Motor neuron (in vitro differentiated cells): Measurements from ENCODE around the gene SDK2. TPM values are rescaled to one million over a fixed set of nuclear protein-coding genes. Genes with fewer than 3 reads are reported as not detected.

Experiments used
- ATAC-seq, 8 experiments: fragments of 200-7000 bp; cut with Tn5 transposase; replicated peaks in 6 of 8; 2 replicates each; pipeline ENCODE4 v1.8.0; 2021; ENCODE audit warnings: mild to moderate bottlenecking in 8 of 8, moderate library complexity in 8 of 8
- H3K27ac ChIP-seq, 2 donors: fragments of 250-450 bp; sonication (Bioruptor Pico); 2 replicates each; pipeline ENCODE4 v1.9.0; 2021; ENCODE audit warnings: antibody characterized with exemption in 2 of 2, mild to moderate bottlenecking in 2 of 2, moderate library complexity in 1 of 2
- H3K4me1 ChIP-seq, 2 donors: fragments of 250-450 bp; sonication (Bioruptor Pico); replicated peaks in 1 of 2; 2 replicates each; pipeline ENCODE4 v1.6.1; 2021; ENCODE audit warnings: antibody characterized with exemption in 2 of 2, mild to moderate bottlenecking in 2 of 2, moderate library complexity in 1 of 2
- H3K4me3 ChIP-seq, 5 donors: fragments of 250-450 bp; sonication (Bioruptor Pico); 2 replicates each; pipeline ENCODE4 v1.9.0; 2021; ENCODE audit warnings: antibody characterized with exemption in 5 of 5, mild to moderate bottlenecking in 5 of 5, moderate library complexity in 4 of 5
- WGBS, 10 experiments: fragments of 450-650 bp; shearing (Covaris generic); methylation state at CpG; one replicate each; pipeline ENCODE4 v1.0.0; 2022; 5-methylcytosine and 5-hydroxymethylcytosine counted together
- in situ Hi-C, 9 experiments: fragments of 400-800 bp; cut with MboI; loops; one replicate each; pipeline ENCODE4 v1.15.0; 2021; ENCODE audit warnings: low sequenced_read_pairs in 9 of 9, low pct_unique_long_range_greater_than_20kb in 2 of 9; ENCODE audit not compliant: unreplicated experiment in 9 of 9
- total RNA-seq, 8 experiments: library from RNA; unstranded; fragments of 300-600 nt; gene quantifications; 2 replicates each; pipeline versions ENCODE4 v1.2.3 to v1.2.4, GENCODE V29; 2022

SDK2 gene
- total RNA-seq, 8 experiments from 2014 or later = 0.59 to 22.0 (median 10.7) TPM

DNA sequence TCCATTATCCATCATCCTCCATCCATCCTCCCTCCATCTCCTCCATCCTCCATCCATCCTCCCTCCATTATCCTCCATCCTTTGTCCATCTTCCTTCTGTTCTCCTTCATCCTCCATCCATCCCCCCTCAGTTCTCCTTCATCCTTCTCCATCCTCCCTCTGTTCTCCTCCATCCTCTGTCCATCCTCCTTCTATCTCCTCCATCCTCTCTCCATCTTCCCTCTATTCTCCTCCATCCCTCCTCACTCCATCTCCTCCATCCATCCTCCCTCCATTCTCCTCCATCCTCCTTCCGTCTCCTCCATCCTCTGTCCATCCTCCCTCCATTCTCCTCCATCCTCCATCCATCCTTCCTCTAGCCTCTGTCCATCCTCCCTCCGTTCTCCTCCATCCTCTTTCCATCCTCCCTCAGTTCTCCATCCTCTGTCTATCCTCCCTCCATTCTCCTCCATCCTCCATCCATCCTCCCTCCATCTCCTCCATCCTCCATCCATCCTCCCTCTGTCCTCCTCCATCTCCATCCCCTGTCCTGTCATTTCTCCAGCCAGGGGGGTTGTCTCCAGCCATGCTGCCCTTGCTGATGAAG lies 143.7 kb downstream of the SDK2 start:
- Histone ChIP-seq H3K4me1 (peaks cover 7 to 11% of the 10 kb centered on the region in 2 donors), H3K27ac (no peak overlapping the region), H3K4me3 (no peak overlapping the region)
- no peak for ATAC-seq
- 6 to 93% (median 42%) methylated on average over 1 to 2 of the region's 2 CpGs; no CpG with 5 or more reads in 1 of the 10 experiments for whole genome bisulfite sequencing, 10 experiments
- in situ Hi-C loops = no loop called here

GRCh38 chr17:73498886-73499554 lies 145.2 kb downstream of the SDK2 start:
- WGBS, 10 experiments = 30 to 96% (median 74%) methylated on average over 1 to 6 of the region's 14 CpGs; no CpG with 5 or more reads in 1 of the 10 experiments
- no peak for ATAC-seq
- Histone ChIP-seq H3K27ac (no peak overlapping the region), H3K4me1 (peaks cover 22 to 26% of the 10 kb centered on the region in 2 donors), H3K4me3 (no peak overlapping the region)
- in situ Hi-C loops = loop anchor here in 1 of 9 experiments (25.0 kb wide), 1 partner anchor 88 kb away; no protein-coding TSS in a partner anchor

GRCh38 chr17:73498176-73498575 lies 146.1 kb downstream of the SDK2 start:
- WGBS, 10 experiments = 52 to 100% (median 95%) methylated on average over 2 to 6 of the region's 8 CpGs; no CpG with 5 or more reads in 2 of the 10 experiments
- peaks cover 31 to 35% of the 10 kb centered on the region in 2 donors for H3K4me1 ChIP-seq
- H3K4me3 ChIP-seq = no peak overlapping the region
- no peak overlapping the region for H3K27ac ChIP-seq
- in situ Hi-C loops = loop anchor here in 1 of 9 experiments (25.0 kb wide), 1 partner anchor 89 kb away; no protein-coding TSS in a partner anchor
- ATAC-seq = no peak

DNA sequence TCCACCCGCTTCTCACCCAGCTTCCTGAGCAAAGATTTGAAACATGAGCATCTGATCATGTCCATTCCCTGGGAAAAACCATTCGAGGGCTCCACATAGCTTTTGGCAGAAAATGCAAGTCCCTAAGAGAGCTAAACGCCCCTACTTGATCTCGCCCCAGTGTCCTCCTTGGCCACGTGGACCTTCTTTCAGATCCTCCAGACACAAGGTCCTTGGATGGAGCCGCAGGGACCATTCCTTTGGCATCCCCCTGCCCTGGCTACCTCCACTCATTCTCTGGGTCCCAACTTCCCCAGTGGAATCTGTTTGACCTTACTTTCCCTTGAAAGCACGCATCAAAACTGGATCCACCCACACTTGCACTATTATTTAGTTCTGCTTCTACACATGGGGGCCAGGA lies 146.5 kb downstream of the SDK2 start:
- no peak overlapping the region for H3K27ac ChIP-seq
- peaks cover 35 to 39% of the 10 kb centered on the region in 2 donors for H3K4me1 ChIP-seq
- in situ Hi-C loops = loop anchor here in 1 of 9 experiments (25.0 kb wide), 1 partner anchor 90 kb away; no protein-coding TSS in a partner anchor
- ATAC-seq = no peak
- no peak overlapping the region for H3K4me3 ChIP-seq
- WGBS, 10 experiments = 38 to 100% (median 83%) methylated on average over 2 to 7 of the region's 7 CpGs; no CpG with 5 or more reads in 3 of the 10 experiments

GRCh38 chr17:73496232-73496631 lies 148.0 kb downstream of the SDK2 start:
- Histone ChIP-seq H3K4me1 (peaks cover 42 to 45% of the 10 kb centered on the region in 2 donors), H3K4me3 (no peak overlapping the region), H3K27ac (no peak overlapping the region)
- ATAC-seq = no peak
- in situ Hi-C loops = loop anchor here in 1 of 9 experiments (25.0 kb wide), 1 partner anchor 91 kb away; no protein-coding TSS in a partner anchor
- WGBS, 10 experiments = 87 to 96% (median 90%) methylated on average over 2 to 5 of the region's 13 CpGs; no CpG with 5 or more reads in 5 of the 10 experiments

DNA sequence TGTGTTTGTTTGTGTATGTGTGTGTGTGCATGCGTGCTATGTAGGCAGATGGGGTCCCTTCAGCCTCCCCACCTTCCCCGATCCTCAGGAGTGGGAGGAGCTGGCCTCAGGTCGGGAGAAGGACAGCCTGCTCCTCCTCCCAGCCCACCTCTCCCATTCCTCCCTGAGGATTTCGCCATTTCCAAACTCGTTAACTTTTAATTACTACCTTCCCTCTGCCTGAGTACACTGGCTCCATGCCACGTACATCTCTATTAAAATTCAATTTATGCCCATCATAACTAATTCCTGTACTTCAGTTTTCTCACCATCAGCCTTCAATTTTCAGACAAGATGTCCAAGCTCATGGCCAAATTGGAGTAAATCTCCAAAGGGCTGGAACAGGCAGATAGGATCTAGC lies 148.6 kb downstream of the SDK2 start:
- Histone ChIP-seq H3K4me3 (no peak overlapping the region), H3K27ac (peak overlapping the region in 1 of 2 donors; percentile 62), H3K4me1 (peaks cover 42 to 47% of the 10 kb centered on the region in 2 donors)
- in situ Hi-C loops = loop anchor here in 1 of 9 experiments (25.0 kb wide), 1 partner anchor 92 kb away; no protein-coding TSS in a partner anchor
- no peak for ATAC-seq
- WGBS, 10 experiments = 71 to 83% (median 80%) methylated on average over 1 to 2 of the region's 6 CpGs; no CpG with 5 or more reads in 5 of the 10 experiments

GRCh38 chr17:73494950-73495349 lies 149.3 kb downstream of the SDK2 start:
- ATAC-seq = peak in 3 of 8 experiments; percentile 4 to 21 (median 20)
- in situ Hi-C loops = loop anchor here in 1 of 9 experiments (25.0 kb wide), 1 partner anchor 92 kb away; no protein-coding TSS in a partner anchor
- Histone ChIP-seq H3K4me3 (no peak overlapping the region), H3K4me1 (peaks cover 42 to 47% of the 10 kb centered on the region in 2 donors), H3K27ac (peak overlapping the region; percentile 32 to 62)
- 87 to 100% (median 100%) methylated on average over 1 to 4 of the region's 5 CpGs; no CpG with 5 or more reads in 7 of the 10 experiments for WGBS, 10 experiments

DNA sequence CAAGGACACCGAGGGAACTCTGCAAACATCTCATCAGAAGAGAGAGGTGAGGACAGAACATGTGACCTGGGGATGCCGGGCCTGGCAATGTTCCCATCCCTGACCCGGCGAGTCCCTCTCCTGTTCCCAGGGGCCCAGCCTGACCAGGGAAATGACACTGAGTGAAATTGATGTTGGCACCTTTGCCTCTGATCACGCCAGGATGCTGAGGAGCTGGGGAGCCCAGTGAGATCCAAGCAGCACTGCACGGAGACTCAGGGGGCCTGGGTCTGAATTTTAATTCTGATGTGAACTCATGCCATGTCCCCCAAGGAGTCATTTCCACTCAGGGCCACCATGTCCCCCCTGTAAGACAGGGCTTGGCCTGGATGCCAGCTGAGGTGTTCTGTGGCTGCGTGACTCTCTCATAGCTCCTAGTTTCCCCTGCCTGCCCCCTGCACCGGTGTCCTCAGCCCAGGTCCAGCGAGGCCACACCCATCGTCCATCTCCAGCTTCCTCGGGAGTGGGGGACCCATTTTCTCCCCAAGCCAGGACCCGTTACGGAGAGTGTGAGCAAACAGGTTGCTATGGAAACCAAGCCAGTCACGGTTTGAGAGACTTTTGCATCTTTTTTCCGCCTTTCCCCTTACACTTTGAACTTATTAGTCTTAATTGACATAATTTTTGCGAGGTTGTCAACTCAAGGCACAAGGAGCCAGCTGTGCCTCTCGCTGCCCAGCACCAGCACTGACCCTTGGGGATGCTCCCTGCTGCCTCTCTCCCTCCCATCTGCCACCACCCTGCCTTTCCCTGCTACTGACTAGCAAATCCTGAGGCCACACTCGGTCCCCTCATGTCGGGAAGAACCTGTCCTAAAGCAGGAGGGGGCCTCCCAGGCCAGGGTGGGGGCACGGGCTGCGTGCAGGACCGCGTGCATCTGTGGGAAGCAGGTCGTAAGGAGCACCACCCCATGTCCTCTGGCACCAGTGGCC lies 150.0 kb downstream of the SDK2 start:
- peak in 5 of 8 experiments; percentile 51 to 70 (median 65) for ATAC-seq
- in situ Hi-C loops = loop anchor here in 1 of 9 experiments (25.0 kb wide), 1 partner anchor 93 kb away; no protein-coding TSS in a partner anchor
- WGBS, 10 experiments = 0 to 53% (median 40%) methylated on average over 1 to 12 of the region's 24 CpGs; no CpG with 5 or more reads in 1 of the 10 experiments
- Histone ChIP-seq H3K4me3 (no peak overlapping the region), H3K27ac (peak overlapping the region; percentile 32 to 62), H3K4me1 (peaks cover 45 to 47% of the 10 kb centered on the region in 2 donors)

GRCh38 chr17:73492821-73493814 lies 151.1 kb downstream of the SDK2 start:
- Histone ChIP-seq H3K4me3 (no peak overlapping the region), H3K4me1 (peaks cover 47% of the 10 kb centered on the region in 2 donors), H3K27ac (peak overlapping the region in 1 of 2 donors; percentile 31)
- in situ Hi-C loops = loop anchor here in 1 of 9 experiments (25.0 kb wide), 1 partner anchor 94 kb away; no protein-coding TSS in a partner anchor
- ATAC-seq = peak; percentile 70 to 94 (median 74)
- 0 to 53% (median 19%) methylated on average over 1 to 10 of the region's 22 CpGs; no CpG with 5 or more reads in 2 of the 10 experiments for WGBS, 10 experiments

- WGBS, 10 experiments = 40 to 100% (median 68%) methylated on average over 1 to 4 of the region's 12 CpGs; no CpG with 5 or more reads in 6 of the 10 experiments
- in situ Hi-C loops = loop anchor here in 1 of 9 experiments (25.0 kb wide), 1 partner anchor 95 kb away; no protein-coding TSS in a partner anchor
- ATAC-seq = peak in 4 of 8 experiments; percentile 0 to 5 (median 2)
- Histone ChIP-seq H3K4me3 (no peak overlapping the region), H3K27ac (peak overlapping the region in 1 of 2 donors; percentile 12), H3K4me1 (peaks cover 47% of the 10 kb centered on the region in 2 donors)
Measured at GRCh38 chr17:73492125-73492820, 152.0 kb downstream of the SDK2 start.
